Measurements from ENCODE around the gene SLC26A6. TPM values are rescaled to one million over a fixed set of nuclear protein-coding genes. Genes with fewer than 3 reads are reported as not detected.

The SLC26A6 gene
- total RNA-seq, 1 experiment from 2014 or later: 9.7 TPM

Other genes starting within 250 kb of the SLC26A6 start
- gene PLXNB1, start 205.4 kb downstream of the SLC26A6 start, total RNA-seq (2014; rRNA removed; shearing (Covaris generic); ENCODE audit: low replicate concordance): 1.6 and 7.0 TPM in 2 replicates
- gene CCDC51, start 195.3 kb downstream of the SLC26A6 start, total RNA-seq (2014; rRNA removed; shearing (Covaris generic); ENCODE audit: low replicate concordance): 26.9 and 28.6 TPM in 2 replicates
- 316 and 348 TPM in 2 replicates for gene TMA7, start 195.2 kb downstream of the SLC26A6 start, total RNA-seq (2014; rRNA removed; shearing (Covaris generic); ENCODE audit: low replicate concordance)
- gene ATRIP, start 188.7 kb downstream of the SLC26A6 start, total RNA-seq (2014; rRNA removed; shearing (Covaris generic); ENCODE audit: low replicate concordance): 6.8 and 25.3 TPM in 2 replicates
- gene SHISA5, start 131.3 kb downstream of the SLC26A6 start, total RNA-seq (2014; rRNA removed; shearing (Covaris generic); ENCODE audit: low replicate concordance): 94.4 and 113 TPM in 2 replicates
- 0.84 and 3.2 TPM in 2 replicates for gene PFKFB4, start 78.7 kb downstream of the SLC26A6 start, total RNA-seq (2014; rRNA removed; shearing (Covaris generic); ENCODE audit: low replicate concordance)
- gene UCN2, start 71.7 kb downstream of the SLC26A6 start, total RNA-seq (2014; rRNA removed; shearing (Covaris generic); ENCODE audit: low replicate concordance): 1.1 TPM in 1 of 2 replicates, not detected in the other
- 1.3 and 12.2 TPM in 2 replicates for gene COL7A1, start 40.1 kb downstream of the SLC26A6 start, total RNA-seq (2014; rRNA removed; shearing (Covaris generic); ENCODE audit: low replicate concordance)
- 199 and 243 TPM in 2 replicates for gene UQCRC1, start 25.8 kb downstream of the SLC26A6 start, total RNA-seq (2014; rRNA removed; shearing (Covaris generic); ENCODE audit: low replicate concordance)
- gene TMEM89, start 13.7 kb downstream of the SLC26A6 start, total RNA-seq (2014; rRNA removed; shearing (Covaris generic); ENCODE audit: low replicate concordance): not detected in 2 replicates
- 0.05 and 0.16 TPM in 2 replicates for gene CELSR3, start 27.4 kb upstream of the SLC26A6 start, total RNA-seq (2014; rRNA removed; shearing (Covaris generic); ENCODE audit: low replicate concordance)
- 2.0 and 4.8 TPM in 2 replicates for gene NCKIPSD, start 50.5 kb upstream of the SLC26A6 start, total RNA-seq (2014; rRNA removed; shearing (Covaris generic); ENCODE audit: low replicate concordance)
- gene IP6K2, start 81.8 kb upstream of the SLC26A6 start, total RNA-seq (2014; rRNA removed; shearing (Covaris generic); ENCODE audit: low replicate concordance): 14.6 and 15.9 TPM in 2 replicates
- 7.8 and 11.0 TPM in 2 replicates for gene PRKAR2A, start 212.4 kb upstream of the SLC26A6 start, total RNA-seq (2014; rRNA removed; shearing (Covaris generic); ENCODE audit: low replicate concordance)